ENCODE results near the gene TXNRD2. TPM values are rescaled to one million over a fixed set of nuclear protein-coding genes. Genes with fewer than 3 reads are reported as not detected.

Gene TXNRD2
- total RNA-seq, 1 donor from 2014 or later: 50.4 TPM

DNA sequence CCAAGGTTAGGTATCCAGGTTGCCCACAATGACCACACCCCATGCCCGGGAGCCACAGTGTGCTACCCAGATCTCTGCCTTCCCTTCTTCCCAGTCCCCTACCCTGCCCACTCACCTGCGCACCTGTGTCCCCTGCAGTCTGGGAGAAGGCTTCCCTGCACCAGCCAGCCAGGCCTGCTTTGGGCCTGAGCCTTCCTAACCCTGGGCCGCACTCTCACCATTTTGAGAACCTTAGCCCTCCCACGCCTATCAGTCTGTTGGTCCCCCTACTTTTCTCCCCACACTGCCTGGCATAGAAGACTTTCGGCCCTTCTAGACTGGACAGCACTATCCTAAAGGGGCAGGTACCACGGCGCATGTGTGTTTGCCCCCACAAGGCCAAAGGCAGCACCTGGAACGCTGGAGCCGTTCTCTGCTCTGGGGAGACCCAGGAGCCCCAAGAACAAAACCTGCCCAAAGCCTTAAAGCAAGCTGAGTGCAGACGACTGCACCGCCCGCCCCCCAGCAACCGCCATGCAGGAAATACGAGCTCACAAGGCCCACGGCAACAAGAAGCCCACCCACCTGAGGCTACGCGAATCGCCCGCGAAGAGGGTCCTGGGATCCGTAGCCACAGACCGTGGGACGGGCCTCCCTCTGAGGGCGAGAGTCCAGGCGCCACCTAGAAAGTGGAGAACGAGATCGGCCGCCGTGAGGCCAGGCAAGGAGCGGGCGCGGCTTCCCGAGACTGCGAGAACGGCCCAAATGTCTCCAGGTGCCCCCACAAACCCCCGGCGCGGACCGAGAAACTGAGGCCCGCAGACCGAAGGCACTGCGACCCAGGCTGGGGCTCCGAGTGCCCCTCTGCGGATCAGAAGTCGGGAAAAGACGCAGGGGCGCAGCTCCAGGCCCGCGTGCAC lies 87.5 kb downstream of the TXNRD2 start:
- Histone ChIP-seq H3K27me3 (ENCODE audit: control insufficient read depth, insufficient read depth, low read length) (no peaks in the 10 kb centered on the region), H3K4me3 (ENCODE audit: low read depth, low read length) (peak overlapping the region; percentile 83), H3K36me3 (ENCODE audit: control insufficient read depth, insufficient read depth, low read length) (peaks cover 3% of the 10 kb centered on the region)
- TF ChIP-seq, protein P1, sequence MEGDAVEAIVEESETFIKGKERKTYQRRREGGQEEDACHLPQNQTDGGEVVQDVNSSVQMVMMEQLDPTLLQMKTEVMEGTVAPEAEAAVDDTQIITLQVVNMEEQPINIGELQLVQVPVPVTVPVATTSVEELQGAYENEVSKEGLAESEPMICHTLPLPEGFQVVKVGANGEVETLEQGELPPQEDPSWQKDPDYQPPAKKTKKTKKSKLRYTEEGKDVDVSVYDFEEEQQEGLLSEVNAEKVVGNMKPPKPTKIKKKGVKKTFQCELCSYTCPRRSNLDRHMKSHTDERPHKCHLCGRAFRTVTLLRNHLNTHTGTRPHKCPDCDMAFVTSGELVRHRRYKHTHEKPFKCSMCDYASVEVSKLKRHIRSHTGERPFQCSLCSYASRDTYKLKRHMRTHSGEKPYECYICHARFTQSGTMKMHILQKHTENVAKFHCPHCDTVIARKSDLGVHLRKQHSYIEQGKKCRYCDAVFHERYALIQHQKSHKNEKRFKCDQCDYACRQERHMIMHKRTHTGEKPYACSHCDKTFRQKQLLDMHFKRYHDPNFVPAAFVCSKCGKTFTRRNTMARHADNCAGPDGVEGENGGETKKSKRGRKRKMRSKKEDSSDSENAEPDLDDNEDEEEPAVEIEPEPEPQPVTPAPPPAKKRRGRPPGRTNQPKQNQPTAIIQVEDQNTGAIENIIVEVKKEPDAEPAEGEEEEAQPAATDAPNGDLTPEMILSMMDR (IDR thresholded peaks at IDR 0.05; ENCODE audit: insufficient read depth, low read length, poor library complexity, severe bottlenecking): no peak
- DNase-seq (ENCODE audit: low read depth): no peak

- TF ChIP-seq, protein P1 (IDR thresholded peaks at IDR 0.05; ENCODE audit: insufficient read depth, low read length, poor library complexity, severe bottlenecking): no peak
- H3K27me3 ChIP-seq (ENCODE audit: control insufficient read depth, insufficient read depth, low read length): no peaks in the 10 kb centered on the region
- no peak for DNase-seq (ENCODE audit: low read depth)
- peak overlapping the region; percentile 83 for H3K4me3 ChIP-seq (ENCODE audit: low read depth, low read length)
- H3K36me3 ChIP-seq (ENCODE audit: control insufficient read depth, insufficient read depth, low read length): peaks cover 3% of the 10 kb centered on the region
Measured at GRCh38 chr22:19853058-19853878, 88.3 kb downstream of the TXNRD2 start.

GRCh38 chr22:19852177-19852781 lies 89.3 kb downstream of the TXNRD2 start:
- no peak overlapping the region for H3K4me3 ChIP-seq (ENCODE audit: low read depth, low read length)
- DNase-seq (ENCODE audit: low read depth): no peak
- TF ChIP-seq, protein P1 (IDR thresholded peaks at IDR 0.05; ENCODE audit: insufficient read depth, low read length, poor library complexity, severe bottlenecking): no peak
- no peaks in the 10 kb centered on the region for H3K27me3 ChIP-seq (ENCODE audit: control insufficient read depth, insufficient read depth, low read length)
- peaks cover 3% of the 10 kb centered on the region for H3K36me3 ChIP-seq (ENCODE audit: control insufficient read depth, insufficient read depth, low read length)

- Histone ChIP-seq H3K4me3 (ENCODE audit: low read depth, low read length) (no peak overlapping the region), H3K27me3 (ENCODE audit: control insufficient read depth, insufficient read depth, low read length) (no peaks in the 10 kb centered on the region), H3K36me3 (ENCODE audit: control insufficient read depth, insufficient read depth, low read length) (peaks cover 3% of the 10 kb centered on the region)
- no peak for DNase-seq (ENCODE audit: low read depth)
- TF ChIP-seq, protein P1 (IDR thresholded peaks at IDR 0.05; ENCODE audit: insufficient read depth, low read length, poor library complexity, severe bottlenecking): no peak
Measured at GRCh38 chr22:19851291-19852176, 90.1 kb downstream of the TXNRD2 start.

DNA sequence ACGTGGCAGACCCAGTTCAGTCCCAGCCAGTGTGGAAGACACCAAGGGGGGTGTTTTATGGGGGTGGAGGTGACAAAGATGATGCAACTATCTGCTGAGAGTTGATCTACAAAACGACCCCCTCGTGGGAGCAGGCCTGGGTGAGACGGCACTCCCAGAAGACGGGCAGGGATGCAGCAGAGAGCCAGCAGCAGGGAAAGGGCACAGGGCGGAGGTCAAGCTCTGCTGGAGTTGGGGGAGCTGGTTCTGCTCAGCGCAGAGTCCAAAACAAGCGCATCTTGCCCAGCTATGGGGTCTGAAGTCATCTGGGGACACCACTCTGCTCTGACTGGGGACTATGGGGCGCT lies 90.9 kb downstream of the TXNRD2 start:
- peaks cover 3% of the 10 kb centered on the region for H3K36me3 ChIP-seq (ENCODE audit: control insufficient read depth, insufficient read depth, low read length)
- no peaks in the 10 kb centered on the region for H3K27me3 ChIP-seq (ENCODE audit: control insufficient read depth, insufficient read depth, low read length)
- no peak overlapping the region for H3K4me3 ChIP-seq (ENCODE audit: low read depth, low read length)
- no peak for DNase-seq (ENCODE audit: low read depth)
- TF ChIP-seq, protein P1 (IDR thresholded peaks at IDR 0.05; ENCODE audit: insufficient read depth, low read length, poor library complexity, severe bottlenecking): no peak
